ENCODE measurements around the gene USP43.
"Not testable (repeated sequence)": the region's sequence is repeated elsewhere in the genome, so short reads cannot be mapped to it uniquely, and the experiment has no call there.

USP43 gene

GRCh38 chr17:9636501-9636900 is 8.8 kb upstream of the USP43 start:
- H3K9me3 ChIP-seq: no peaks in the 10 kb centered on the region
- no peaks in the 10 kb centered on the region for H3K4me1 ChIP-seq
- H3K36me3 ChIP-seq: no peaks in the 10 kb centered on the region
- DNase-seq: no peak
- no peaks in the 10 kb centered on the region for H3K27me3 ChIP-seq
- TF ChIP-seq CTCF (IDR thresholded peaks at IDR 0.05; ENCODE audit: low read depth, low read length): no peak
- no peak overlapping the region for H3K4me3 ChIP-seq (ENCODE audit: low read depth, low read length)

- not testable (repeated sequence) for H3K36me3 ChIP-seq; H3K9me3 ChIP-seq; H3K27me3 ChIP-seq; DNase-seq; H3K4me3 ChIP-seq (ENCODE audit: low read depth, low read length); H3K4me1 ChIP-seq
These were observed 4.9 kb upstream of the USP43 start for GRCh38 chr17:9640388-9640787.

GRCh38 chr17:9643611-9644010 is 1.7 kb upstream of the USP43 start:
- Histone ChIP-seq H3K4me3 (ENCODE audit: low read depth, low read length) (no peak overlapping the region), H3K36me3 (no peaks in the 10 kb centered on the region), H3K9me3 (no peaks in the 10 kb centered on the region), H3K27me3 (no peaks in the 10 kb centered on the region), H3K4me1 (no peaks in the 10 kb centered on the region)
- TF ChIP-seq CTCF (IDR thresholded peaks at IDR 0.05; ENCODE audit: low read depth, low read length): no peak
- DNase-seq: no peak

GRCh38 chr17:9645851-9646545 is 681 bp downstream of the USP43 start:
- Histone ChIP-seq H3K36me3 (no peaks in the 10 kb centered on the region), H3K4me1 (no peaks in the 10 kb centered on the region), H3K9me3 (no peaks in the 10 kb centered on the region), H3K4me3 (ENCODE audit: low read depth, low read length) (no peak overlapping the region), H3K27me3 (no peaks in the 10 kb centered on the region)
- DNase-seq: no peak
- no peak for TF ChIP-seq CTCF (IDR thresholded peaks at IDR 0.05; ENCODE audit: low read depth, low read length)

GRCh38 chr17:9646546-9646885 is 1.2 kb downstream of the USP43 start:
- H3K36me3 ChIP-seq: no peaks in the 10 kb centered on the region
- no peak overlapping the region for H3K4me3 ChIP-seq (ENCODE audit: low read depth, low read length)
- DNase-seq: no peak
- H3K9me3 ChIP-seq: no peaks in the 10 kb centered on the region
- no peaks in the 10 kb centered on the region for H3K27me3 ChIP-seq
- no peaks in the 10 kb centered on the region for H3K4me1 ChIP-seq
- TF ChIP-seq CTCF (IDR thresholded peaks at IDR 0.05; ENCODE audit: low read depth, low read length): no peak

- H3K9me3 ChIP-seq: no peaks in the 10 kb centered on the region
- TF ChIP-seq CTCF (IDR thresholded peaks at IDR 0.05; ENCODE audit: low read depth, low read length): no peak
- no peaks in the 10 kb centered on the region for H3K4me1 ChIP-seq
- no peak overlapping the region for H3K4me3 ChIP-seq (ENCODE audit: low read depth, low read length)
- H3K36me3 ChIP-seq: no peaks in the 10 kb centered on the region
- no peaks in the 10 kb centered on the region for H3K27me3 ChIP-seq
- DNase-seq: no peak
These were observed 1.7 kb downstream of the USP43 start for GRCh38 chr17:9647014-9647413.
